Upper lobe of left lung (tissue), 6 donors: ENCODE measurements around the gene MANEAL. TPM values are rescaled to one million over a fixed set of nuclear protein-coding genes. Genes with fewer than 3 reads are reported as not detected.

Experiments used
- ATAC-seq, 2 donors: fragments of 200-7000 bp; cut with Tn5 transposase; one replicate each; pipeline ENCODE4 v1.9.1; 2022; ENCODE audit warnings: mild to moderate bottlenecking in 2 of 2, moderate library complexity in 2 of 2; ENCODE audit not compliant: low FRiP score in 2 of 2
- DNase-seq, 2 donors: peaks; one replicate each; pipeline ENCODE4 v3.0.0-alpha.2; 2019 to 2020
- H3K27ac ChIP-seq, 4 donors: fragments of 200-600 bp; sonication (generic); one replicate each; pipeline ENCODE4 v1.5.1; 2016 to 2019
- H3K27me3 ChIP-seq, 4 donors: fragments of 200-600 bp; sonication (generic); one replicate each; pipeline ENCODE4 v1.5.1; 2017 to 2019
- H3K36me3 ChIP-seq, 4 donors: fragments of 200-600 bp; sonication (generic); one replicate each; pipeline ENCODE4 v1.5.1; 2016 to 2019
- H3K4me1 ChIP-seq, 4 donors: fragments of 200-600 bp; sonication (generic); one replicate each; pipeline ENCODE4 v1.5.1; 2018 to 2019
- H3K4me3 ChIP-seq, 4 donors: fragments of 200-600 bp; sonication (generic); one replicate each; pipeline ENCODE4 v1.5.1; 2017 to 2019; ENCODE audit warnings: mild to moderate bottlenecking in 2 of 4, moderate library complexity in 1 of 4
- H3K9me3 ChIP-seq, 4 donors: fragments of 200-600 bp; sonication (generic); one replicate each; pipeline ENCODE4 v1.5.1; 2018 to 2019
- EP300 ChIP-seq, 4 donors: sonication (generic); formaldehyde crosslinking; IDR thresholded peaks; one replicate each; pipeline ENCODE4 v1.5.1; 2017; ENCODE audit warnings: antibody characterized with exemption in 4 of 4, control low read depth in 2 of 4
- POLR2A ChIP-seq, 4 donors: fragments of 450-650 bp; IDR thresholded peaks; one replicate each; pipeline ENCODE4 v1.5.1; 2016 to 2017; ENCODE audit warnings: antibody characterized with exemption in 4 of 4, mild to moderate bottlenecking in 2 of 4
- POLR2AphosphoS5 ChIP-seq, 2 donors: sonication (generic); formaldehyde crosslinking; IDR thresholded peaks; one replicate each; pipeline ENCODE4 v1.5.1; 2017; ENCODE audit warnings: antibody characterized with exemption in 2 of 2
- WGBS, 2 donors: methylation state at CpG; one replicate each; pipeline ENCODE4 v1.1.5; 2017 to 2018; 5-methylcytosine and 5-hydroxymethylcytosine counted together
- total RNA-seq, 6 donors: library from RNA; depleted of rRNA in 4 of 6; stranded (reverse); fragments of >200 nt in 4 of 6; gene quantifications; one replicate each; pipeline versions ENCODE4 v1.1.0 to v1.2.1, GENCODE V29; 2016 to 2021
- TF ChIP-seq, protein P1 (sequence below), 6 experiments: fragments of 450-650 bp in 4 of 6; fragments of 200-600 bp in 2 of 6; sonication (generic) in 2 of 6; IDR thresholded peaks; one replicate each; pipeline ENCODE4 v1.5.1; 2016 to 2019; ENCODE audit warnings: antibody characterized with exemption in 6 of 6
- donor health status: DM: no; HTN: no; CAD: no; lungs with moderate emphysema.
- donor health status: DM: no; HTN: yes; CAD: no; lungs with severe emphysema.

The MANEAL gene, protein sequence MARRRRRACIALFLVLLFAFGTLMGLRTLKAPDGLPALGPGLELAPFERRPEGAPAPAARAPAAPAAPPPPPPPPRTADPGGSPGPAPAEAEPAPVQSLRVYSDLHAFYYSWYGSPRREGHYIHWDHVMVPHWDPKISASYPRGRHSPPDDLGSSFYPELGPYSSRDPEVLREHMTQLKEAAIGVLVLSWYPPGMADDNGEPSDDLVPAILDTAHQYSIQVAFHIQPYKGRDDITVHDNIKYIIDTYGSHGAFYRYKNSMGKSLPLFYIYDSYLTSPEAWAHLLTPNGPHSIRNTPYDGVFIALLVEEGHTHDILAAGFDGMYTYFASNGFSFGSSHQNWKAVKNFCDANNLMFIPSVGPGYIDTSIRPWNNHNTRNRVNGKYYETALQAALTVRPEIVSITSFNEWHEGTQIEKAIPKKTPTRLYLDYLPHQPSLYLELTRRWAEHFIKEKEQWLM
- 1 to 10 TPM; 2.8 to 8.1 (median 5.2) TPM for total RNA-seq

DNA sequence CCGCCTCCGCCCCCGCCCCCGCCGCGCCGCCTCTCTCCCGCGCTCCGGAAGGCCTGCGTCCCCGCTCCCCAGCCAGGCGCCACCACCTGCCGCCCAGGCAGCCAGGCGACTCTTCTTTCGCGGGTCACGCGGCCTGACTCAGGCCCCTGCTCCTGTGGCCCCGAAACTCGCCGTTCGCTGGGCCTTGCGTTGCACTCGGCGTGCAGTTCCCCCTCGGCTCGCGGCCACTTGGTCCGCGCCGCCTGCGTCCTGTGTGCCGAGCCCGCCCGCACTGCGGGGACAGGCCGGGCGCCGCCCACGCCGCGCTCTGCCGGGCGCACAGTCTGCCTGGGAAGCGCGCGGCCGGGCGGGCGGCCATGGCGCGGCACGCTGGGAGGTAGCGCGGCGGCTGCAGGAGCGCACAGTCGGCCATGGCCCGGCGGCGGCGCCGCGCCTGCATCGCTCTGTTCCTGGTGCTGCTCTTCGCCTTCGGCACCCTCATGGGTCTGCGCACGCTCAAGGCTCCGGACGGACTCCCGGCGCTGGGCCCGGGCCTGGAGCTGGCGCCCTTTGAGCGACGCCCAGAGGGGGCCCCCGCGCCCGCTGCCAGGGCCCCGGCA is at the start of gene MANEAL:
TSS of gene MANEAL (plus strand) at position 75 of the 599 bp plus-strand sequence. CDS start at position 411, 336 bp downstream.
- TF ChIP-seq POLR2AphosphoS5 (IDR thresholded peaks at IDR 0.05) (no peak), POLR2A (IDR thresholded peaks at IDR 0.05) (no peak), EP300 (IDR thresholded peaks at IDR 0.05) (no peak)
- TF ChIP-seq, protein P1, sequence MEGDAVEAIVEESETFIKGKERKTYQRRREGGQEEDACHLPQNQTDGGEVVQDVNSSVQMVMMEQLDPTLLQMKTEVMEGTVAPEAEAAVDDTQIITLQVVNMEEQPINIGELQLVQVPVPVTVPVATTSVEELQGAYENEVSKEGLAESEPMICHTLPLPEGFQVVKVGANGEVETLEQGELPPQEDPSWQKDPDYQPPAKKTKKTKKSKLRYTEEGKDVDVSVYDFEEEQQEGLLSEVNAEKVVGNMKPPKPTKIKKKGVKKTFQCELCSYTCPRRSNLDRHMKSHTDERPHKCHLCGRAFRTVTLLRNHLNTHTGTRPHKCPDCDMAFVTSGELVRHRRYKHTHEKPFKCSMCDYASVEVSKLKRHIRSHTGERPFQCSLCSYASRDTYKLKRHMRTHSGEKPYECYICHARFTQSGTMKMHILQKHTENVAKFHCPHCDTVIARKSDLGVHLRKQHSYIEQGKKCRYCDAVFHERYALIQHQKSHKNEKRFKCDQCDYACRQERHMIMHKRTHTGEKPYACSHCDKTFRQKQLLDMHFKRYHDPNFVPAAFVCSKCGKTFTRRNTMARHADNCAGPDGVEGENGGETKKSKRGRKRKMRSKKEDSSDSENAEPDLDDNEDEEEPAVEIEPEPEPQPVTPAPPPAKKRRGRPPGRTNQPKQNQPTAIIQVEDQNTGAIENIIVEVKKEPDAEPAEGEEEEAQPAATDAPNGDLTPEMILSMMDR (IDR thresholded peaks at IDR 0.05) = no peak
- 1% methylated on average over 33 of the region's 82 CpGs; no CpG with 5 or more reads in 1 of the 2 donors for WGBS, 2 donors
- DNase-seq (peak; percentile 26 to 93), ATAC-seq (peak; percentile 55 to 79)
- Histone ChIP-seq H3K36me3 (no peaks in the 10 kb centered on the region), H3K27me3 (peaks cover 0 to 2% (median 0%) of the 10 kb centered on the region in 4 donors), H3K27ac (no peak within 1 kb of the TSS), H3K4me3 (peak within 1 kb of the TSS; percentile 40 to 67 (median 57)), H3K4me1 (peaks cover 17 to 29% (median 22%) of the 10 kb centered on the region in 4 donors), H3K9me3 (no peaks in the 10 kb centered on the region)

DNA sequence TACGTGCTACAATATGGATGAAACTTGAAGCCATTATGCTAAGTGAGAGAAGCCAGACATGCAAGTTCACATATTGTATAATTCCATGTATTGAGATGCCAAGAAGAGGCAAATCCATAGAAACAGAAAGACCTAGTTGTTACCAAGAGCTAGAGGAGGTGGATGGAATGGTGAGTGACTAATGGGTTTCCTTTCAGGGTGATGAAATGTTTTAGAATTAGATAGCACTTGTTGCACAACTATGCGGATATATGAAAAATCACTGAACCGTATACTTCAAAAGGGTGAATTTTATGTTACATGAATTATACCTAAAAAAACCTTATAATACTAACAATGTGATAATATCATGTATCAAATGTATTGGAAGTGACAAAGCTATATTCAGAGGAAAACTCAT is 46.8 kb upstream of the MANEAL start:
- DNase-seq = no peak
- Histone ChIP-seq H3K4me1 (no peaks in the 10 kb centered on the region), H3K27me3 (peaks cover 0 to 3% (median 0%) of the 10 kb centered on the region in 4 donors), H3K27ac (no peak overlapping the region), H3K9me3 (peaks cover 0 to 6% (median 0%) of the 10 kb centered on the region in 4 donors), H3K36me3 (no peaks in the 10 kb centered on the region), H3K4me3 (no peak overlapping the region)
- ATAC-seq = no peak
- 91 to 94% methylated on average over 3 of the region's 3 CpGs for WGBS, 2 donors
- TF ChIP-seq EP300 (IDR thresholded peaks at IDR 0.05) = no peak

DNA sequence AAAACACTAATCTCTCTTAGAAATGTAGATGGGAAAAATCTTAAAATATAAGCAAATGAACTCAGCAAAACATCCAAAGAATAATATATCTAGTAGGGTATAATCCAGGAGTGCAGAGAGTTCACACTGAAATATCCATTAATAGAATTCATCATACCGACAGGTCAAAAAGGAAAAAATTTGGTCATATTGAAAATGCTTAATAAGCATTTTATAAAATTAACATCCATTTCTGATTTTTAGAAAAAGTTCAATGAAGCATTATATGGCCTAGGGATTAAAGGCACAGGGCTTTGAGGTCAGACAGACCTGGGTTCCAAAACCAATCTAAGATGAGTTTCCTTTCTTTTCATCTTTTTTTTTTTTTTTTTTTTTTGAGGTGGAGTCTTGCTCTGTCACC is 45.1 kb upstream of the MANEAL start:
- no peak for ATAC-seq
- H3K36me3 ChIP-seq = no peaks in the 10 kb centered on the region
- H3K4me3 ChIP-seq = no peak overlapping the region
- no peak for DNase-seq
- peaks cover 0 to 17% (median 8%) of the 10 kb centered on the region in 4 donors for H3K27me3 ChIP-seq
- H3K27ac ChIP-seq = no peak overlapping the region
- peaks cover 4 to 16% (median 6%) of the 10 kb centered on the region in 4 donors for H3K4me1 ChIP-seq
- TF ChIP-seq, protein P1 (IDR thresholded peaks at IDR 0.05) = no peak
- no peak for TF ChIP-seq EP300 (IDR thresholded peaks at IDR 0.05)
- TF ChIP-seq POLR2A (IDR thresholded peaks at IDR 0.05) = no peak
- no peak for TF ChIP-seq POLR2AphosphoS5 (IDR thresholded peaks at IDR 0.05)
- WGBS, 2 donors = 86 to 87% methylated on average over 1 of the region's 1 CpG
- peaks cover 0 to 6% (median 0%) of the 10 kb centered on the region in 4 donors for H3K9me3 ChIP-seq

DNA sequence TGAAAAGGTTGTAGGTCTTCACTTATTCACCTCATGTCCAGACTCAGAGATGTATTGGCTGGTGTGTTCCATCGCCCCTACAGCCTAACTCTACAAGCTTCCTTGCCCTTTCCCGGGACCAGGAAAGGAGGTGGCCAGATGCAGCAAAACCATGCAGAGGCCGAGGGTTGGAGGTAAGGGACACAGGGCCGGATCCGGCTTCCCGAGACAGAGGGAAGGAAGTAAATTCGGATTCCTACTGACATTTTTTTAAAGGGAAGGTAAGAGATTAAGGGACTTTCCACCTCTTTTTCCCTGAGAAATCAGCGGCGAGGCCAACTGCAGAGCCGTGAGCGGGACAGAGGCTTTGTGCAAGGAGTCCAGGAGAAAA is 41.4 kb upstream of the MANEAL start:
- H3K36me3 ChIP-seq = no peaks in the 10 kb centered on the region
- ATAC-seq = no peak
- no peak overlapping the region for H3K27ac ChIP-seq
- peak overlapping the region in 3 of 4 donors; percentile 46 to 50 (median 47) for H3K4me3 ChIP-seq
- H3K9me3 ChIP-seq = peaks cover 0 to 1% (median 0%) of the 10 kb centered on the region in 4 donors
- TF ChIP-seq POLR2AphosphoS5 (IDR thresholded peaks at IDR 0.05) = no peak
- TF ChIP-seq POLR2A (IDR thresholded peaks at IDR 0.05) = no peak
- TF ChIP-seq, protein P1 (IDR thresholded peaks at IDR 0.05) = no peak
- no peak for TF ChIP-seq EP300 (IDR thresholded peaks at IDR 0.05)
- H3K4me1 ChIP-seq = peaks cover 4 to 16% (median 6%) of the 10 kb centered on the region in 4 donors
- no peak for DNase-seq
- peaks cover 0 to 24% (median 12%) of the 10 kb centered on the region in 4 donors for H3K27me3 ChIP-seq
- 28 to 30% methylated on average over 11 of the region's 11 CpGs for WGBS, 2 donors
